Measurements from ENCODE around the gene KIAA0319L.

The KIAA0319L gene

DNA sequence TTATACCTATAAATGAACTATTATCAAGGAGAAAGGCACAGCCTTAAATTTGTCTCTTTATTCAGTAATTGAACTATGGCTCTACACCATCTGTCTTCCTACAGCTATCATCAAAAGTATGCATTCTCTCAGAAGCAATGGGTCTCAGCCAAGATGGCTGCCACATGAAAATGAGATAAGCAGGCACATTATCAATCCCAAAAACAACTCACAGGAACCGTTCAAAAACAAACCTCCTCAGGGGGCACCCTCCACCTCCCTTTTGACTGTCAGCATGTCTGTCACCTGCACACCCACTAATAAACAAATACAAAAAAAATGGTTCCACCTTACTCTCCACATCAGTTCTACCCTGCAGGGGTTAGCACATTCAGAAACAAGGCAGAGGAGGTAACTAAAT, 23.6 kb downstream of the KIAA0319L start:
- TF ChIP-seq, protein P1, sequence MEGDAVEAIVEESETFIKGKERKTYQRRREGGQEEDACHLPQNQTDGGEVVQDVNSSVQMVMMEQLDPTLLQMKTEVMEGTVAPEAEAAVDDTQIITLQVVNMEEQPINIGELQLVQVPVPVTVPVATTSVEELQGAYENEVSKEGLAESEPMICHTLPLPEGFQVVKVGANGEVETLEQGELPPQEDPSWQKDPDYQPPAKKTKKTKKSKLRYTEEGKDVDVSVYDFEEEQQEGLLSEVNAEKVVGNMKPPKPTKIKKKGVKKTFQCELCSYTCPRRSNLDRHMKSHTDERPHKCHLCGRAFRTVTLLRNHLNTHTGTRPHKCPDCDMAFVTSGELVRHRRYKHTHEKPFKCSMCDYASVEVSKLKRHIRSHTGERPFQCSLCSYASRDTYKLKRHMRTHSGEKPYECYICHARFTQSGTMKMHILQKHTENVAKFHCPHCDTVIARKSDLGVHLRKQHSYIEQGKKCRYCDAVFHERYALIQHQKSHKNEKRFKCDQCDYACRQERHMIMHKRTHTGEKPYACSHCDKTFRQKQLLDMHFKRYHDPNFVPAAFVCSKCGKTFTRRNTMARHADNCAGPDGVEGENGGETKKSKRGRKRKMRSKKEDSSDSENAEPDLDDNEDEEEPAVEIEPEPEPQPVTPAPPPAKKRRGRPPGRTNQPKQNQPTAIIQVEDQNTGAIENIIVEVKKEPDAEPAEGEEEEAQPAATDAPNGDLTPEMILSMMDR (conservative IDR thresholded peaks at IDR 0.05; ENCODE audit: low read length): no peak
- no peak for DNase-seq (ENCODE audit: low read depth)
- no peak overlapping the region for H3K4me3 ChIP-seq (ENCODE audit: low read length)

GRCh38 chr1:35532497-35533223, 24.5 kb downstream of the KIAA0319L start:
- H3K4me3 ChIP-seq (ENCODE audit: low read length): no peak overlapping the region
- TF ChIP-seq, protein P1 (conservative IDR thresholded peaks at IDR 0.05; ENCODE audit: low read length): no peak
- DNase-seq (ENCODE audit: low read depth): peak; percentile 50

- TF ChIP-seq, protein P1 (conservative IDR thresholded peaks at IDR 0.05; ENCODE audit: low read length): no peak
- no peak overlapping the region for H3K4me3 ChIP-seq (ENCODE audit: low read length)
- no peak for DNase-seq (ENCODE audit: low read depth)
These were observed 25.8 kb downstream of the KIAA0319L start for GRCh38 chr1:35531368-35531767.

GRCh38 chr1:35530946-35531345, 26.3 kb downstream of the KIAA0319L start:
- TF ChIP-seq, protein P1 (conservative IDR thresholded peaks at IDR 0.05; ENCODE audit: low read length): no peak
- no peak overlapping the region for H3K4me3 ChIP-seq (ENCODE audit: low read length)
- DNase-seq (ENCODE audit: low read depth): no peak

DNA sequence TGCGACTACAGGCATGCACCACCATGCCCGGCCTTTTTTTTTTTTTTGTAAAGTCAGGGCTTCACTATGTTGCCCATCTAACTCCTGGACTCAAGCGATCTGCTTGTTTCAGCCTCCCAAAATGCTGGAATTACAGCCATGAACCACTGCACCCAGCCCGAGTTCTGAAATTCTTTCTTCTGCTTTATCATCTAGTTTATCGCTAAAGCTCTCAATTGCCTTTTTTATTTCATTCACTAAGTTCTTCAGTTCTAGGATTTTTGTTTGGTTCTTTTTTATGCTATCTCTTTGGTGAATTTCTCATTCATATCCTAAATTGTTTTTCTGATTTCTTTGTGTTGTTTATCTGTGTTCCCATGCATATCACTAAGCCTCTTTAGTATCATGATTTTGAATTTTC, 27.0 kb downstream of the KIAA0319L start:
- no peak overlapping the region for H3K4me3 ChIP-seq (ENCODE audit: low read length)
- TF ChIP-seq, protein P1 (conservative IDR thresholded peaks at IDR 0.05; ENCODE audit: low read length): no peak
- DNase-seq (ENCODE audit: low read depth): no peak

DNA sequence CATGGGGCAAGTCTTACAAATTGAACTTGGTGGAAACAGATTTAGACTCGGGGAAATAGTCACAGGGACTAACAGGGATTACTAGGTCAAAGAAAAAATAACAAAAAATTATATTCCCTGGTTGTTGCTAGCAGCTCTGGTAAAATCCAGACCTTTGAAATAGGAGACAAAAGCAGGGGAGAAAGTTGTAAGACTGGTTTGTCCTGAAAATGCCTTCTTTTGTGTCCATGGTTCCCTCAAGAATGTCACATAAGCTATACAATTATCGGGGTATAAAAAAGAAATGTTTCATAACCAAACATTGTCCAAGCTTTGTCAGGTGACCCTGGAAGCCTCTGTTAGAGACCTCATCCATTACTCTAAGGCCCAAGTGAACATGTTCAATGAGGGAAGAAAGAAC, 33.1 kb downstream of the KIAA0319L start:
- no peak overlapping the region for H3K4me3 ChIP-seq (ENCODE audit: low read length)
- no peak for DNase-seq (ENCODE audit: low read depth)
- TF ChIP-seq, protein P1 (conservative IDR thresholded peaks at IDR 0.05; ENCODE audit: low read length): no peak

DNA sequence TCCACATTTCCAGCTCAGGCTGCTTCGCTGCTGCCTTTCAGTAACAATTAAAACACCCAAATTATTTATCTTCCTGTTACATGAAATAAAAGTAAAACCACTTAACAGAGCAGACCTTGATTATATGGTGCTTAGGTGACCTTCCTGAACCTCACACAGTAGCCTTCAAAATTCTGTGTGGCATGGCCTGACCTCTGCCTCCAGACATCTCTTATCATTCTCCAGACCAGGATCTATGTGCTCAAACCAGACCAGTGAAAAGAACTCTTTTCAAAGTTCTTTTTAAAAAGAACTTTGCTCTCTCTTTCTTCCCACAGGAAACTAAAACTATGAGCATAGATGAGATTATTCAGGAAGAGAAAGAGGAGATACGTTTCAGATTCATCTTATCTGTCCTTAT, 37.8 kb downstream of the KIAA0319L start:
- H3K4me3 ChIP-seq (ENCODE audit: low read length): no peak overlapping the region
- TF ChIP-seq, protein P1 (conservative IDR thresholded peaks at IDR 0.05; ENCODE audit: low read length): no peak
- DNase-seq (ENCODE audit: low read depth): no peak
